ENCODE measurements around the gene TF.

DNA sequence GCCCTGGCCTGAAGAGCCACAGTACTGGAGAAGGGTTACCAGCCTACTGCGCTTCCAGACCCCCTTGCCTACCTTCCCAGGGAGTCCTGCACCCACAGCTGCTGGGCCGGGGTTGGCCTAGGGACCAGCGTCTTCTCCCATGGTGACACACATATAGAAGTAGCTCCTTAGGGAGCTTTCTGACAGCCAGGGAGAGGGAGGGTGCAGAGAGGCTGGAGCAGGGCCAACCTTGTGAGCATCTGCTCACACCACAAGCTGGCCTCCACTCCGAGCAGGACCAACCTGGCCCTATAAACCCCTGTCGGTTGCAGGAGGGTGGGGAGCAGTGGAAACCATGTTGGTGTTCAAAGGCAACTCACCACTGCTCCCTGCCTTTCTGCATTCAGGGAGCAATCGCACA, 94.6 kb downstream of the TF start:
- TF ChIP-seq, protein P1, sequence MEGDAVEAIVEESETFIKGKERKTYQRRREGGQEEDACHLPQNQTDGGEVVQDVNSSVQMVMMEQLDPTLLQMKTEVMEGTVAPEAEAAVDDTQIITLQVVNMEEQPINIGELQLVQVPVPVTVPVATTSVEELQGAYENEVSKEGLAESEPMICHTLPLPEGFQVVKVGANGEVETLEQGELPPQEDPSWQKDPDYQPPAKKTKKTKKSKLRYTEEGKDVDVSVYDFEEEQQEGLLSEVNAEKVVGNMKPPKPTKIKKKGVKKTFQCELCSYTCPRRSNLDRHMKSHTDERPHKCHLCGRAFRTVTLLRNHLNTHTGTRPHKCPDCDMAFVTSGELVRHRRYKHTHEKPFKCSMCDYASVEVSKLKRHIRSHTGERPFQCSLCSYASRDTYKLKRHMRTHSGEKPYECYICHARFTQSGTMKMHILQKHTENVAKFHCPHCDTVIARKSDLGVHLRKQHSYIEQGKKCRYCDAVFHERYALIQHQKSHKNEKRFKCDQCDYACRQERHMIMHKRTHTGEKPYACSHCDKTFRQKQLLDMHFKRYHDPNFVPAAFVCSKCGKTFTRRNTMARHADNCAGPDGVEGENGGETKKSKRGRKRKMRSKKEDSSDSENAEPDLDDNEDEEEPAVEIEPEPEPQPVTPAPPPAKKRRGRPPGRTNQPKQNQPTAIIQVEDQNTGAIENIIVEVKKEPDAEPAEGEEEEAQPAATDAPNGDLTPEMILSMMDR (IDR thresholded peaks at IDR 0.05): no peak
- no peak for TF ChIP-seq POLR2A (IDR thresholded peaks at IDR 0.05)
